Activated naive CD4-positive, alpha-beta T cell treated with anti-CD3 and anti-CD28 coated beads, Interleukin-2, amount 10 ng/mL, durations not matched to agents 7 days and 5 days (primary cell): ENCODE results near the gene SHMT2.

Source experiments
- CTCF ChIA-PET: fragments of 350-600 bp; sonication (Branson Sonifier 250); formaldehyde crosslinking; loops from one replicate; lab custom pipeline; 2021; ENCODE audit warnings: antibody characterized with exemption; lab: Charles Lee
- DNase-seq: peaks from one replicate; pipeline ENCODE4 v3.0.0-alpha.2; 2020
- H3K27ac Mint-ChIP-seq: one replicate; pipeline ENCODE4 v1.8.0; 2021; ENCODE audit warnings: mild to moderate bottlenecking, moderate library complexity, mixed read lengths
- H3K27me3 Mint-ChIP-seq: one replicate; pipeline ENCODE4 v1.8.0; 2021; ENCODE audit warnings: mild to moderate bottlenecking, mixed read lengths
- H3K36me3 Mint-ChIP-seq: one replicate; pipeline ENCODE4 v1.8.0; 2021; ENCODE audit warnings: mixed read lengths
- H3K4me1 Mint-ChIP-seq: one replicate; pipeline ENCODE4 v1.8.0; 2021; ENCODE audit warnings: mixed read lengths
- H3K4me3 Mint-ChIP-seq: one replicate; pipeline ENCODE4 v1.8.0; 2021; ENCODE audit warnings: mild to moderate bottlenecking, moderate library complexity, mixed read lengths
- H3K9me3 Mint-ChIP-seq: one replicate; pipeline ENCODE4 v1.8.0; 2021; ENCODE audit warnings: mixed read lengths

The SHMT2 gene

DNA sequence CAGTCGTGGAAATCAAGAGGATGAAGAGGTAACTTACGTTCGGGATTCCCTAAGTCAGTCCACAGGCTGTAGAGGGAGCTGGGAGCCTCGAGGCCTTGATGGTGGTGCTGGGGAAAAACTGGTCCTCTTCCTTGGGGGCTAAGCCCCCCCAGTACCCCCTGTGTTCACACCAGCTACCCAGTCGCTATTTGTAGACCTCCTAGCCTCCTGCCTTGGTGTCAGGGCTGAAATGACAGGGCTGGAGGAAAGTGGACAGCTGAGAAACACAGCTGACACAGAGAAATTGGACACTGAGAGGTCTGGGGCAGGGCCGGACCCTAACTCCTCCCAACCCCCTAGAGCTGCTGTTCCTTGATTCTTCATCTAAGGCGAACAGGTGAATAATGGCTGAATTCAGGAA, 21.4 kb downstream of the SHMT2 start, which contains the start of gene STAC3:
Gene STAC3, minus strand, starts transcription at position 232 of the 400 bp plus-strand sequence. CDS start 1,551 bp downstream, outside the sequence.
- CTCF ChIA-PET, result interaction anchor here (0.9 to 4.6 kb wide), 9 partner anchors 8 to 202 kb away, joined by 3 to 21 read pairs (median 4); no protein-coding TSS in a partner anchor
- Mint-ChIP-seq H3K9me3 (no peaks in the 10 kb centered on the region), H3K4me1 (peaks cover 10% of the 10 kb centered on the region), H3K4me3 (no peak within 1 kb of the TSS), H3K27ac (no peak within 1 kb of the TSS), H3K36me3 (peaks cover 7% of the 10 kb centered on the region), H3K27me3 (no peaks in the 10 kb centered on the region)
- DNase-seq, result no peak

DNA sequence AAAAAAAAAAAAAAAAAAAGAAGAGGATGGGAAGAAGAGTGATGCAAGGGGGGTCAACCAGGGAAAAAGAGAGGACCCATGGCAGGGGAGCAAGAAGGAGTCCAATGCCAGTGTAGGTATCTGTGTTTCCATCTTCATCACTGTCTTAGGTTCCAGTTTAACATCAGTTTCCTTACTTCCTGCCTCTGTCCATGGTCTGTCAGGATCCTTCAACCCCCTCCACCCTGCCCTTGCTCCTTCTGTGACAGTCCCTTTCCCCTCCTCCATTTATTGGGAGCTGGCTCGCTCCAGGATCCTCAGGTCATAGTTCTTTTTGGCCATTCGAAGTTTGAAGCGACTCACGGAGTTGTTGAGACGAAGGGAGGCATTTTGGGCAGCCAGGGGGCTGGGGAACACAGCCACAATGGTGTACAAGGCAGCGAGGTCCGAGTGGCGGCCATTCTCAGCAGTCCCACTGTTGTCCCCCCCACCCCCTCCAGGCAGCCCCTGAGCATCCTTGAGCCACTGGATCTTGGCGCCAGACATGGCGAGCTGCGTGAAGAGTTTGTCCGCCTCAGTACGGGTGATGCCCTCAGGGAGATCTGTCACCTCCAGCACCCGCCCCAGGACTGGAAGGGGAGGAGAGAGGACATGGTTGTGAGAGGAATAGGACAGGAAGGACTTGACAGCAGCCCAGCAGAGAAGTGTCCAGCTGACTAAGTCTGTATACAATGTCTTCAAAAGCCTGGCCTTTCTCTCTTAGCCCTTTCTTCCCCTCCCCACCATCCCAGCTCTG, 25.2 kb downstream of the SHMT2 start:
- no peaks in the 10 kb centered on the region for H3K4me1 Mint-ChIP-seq
- no peaks in the 10 kb centered on the region for H3K27me3 Mint-ChIP-seq
- no peak for DNase-seq
- no peak overlapping the region for H3K4me3 Mint-ChIP-seq
- CTCF ChIA-PET, result interaction anchor here (1.2 kb wide), 1 partner anchor 12 kb away, joined by 4 read pairs; no protein-coding TSS in a partner anchor
- H3K9me3 Mint-ChIP-seq, result no peaks in the 10 kb centered on the region
- no peak overlapping the region for H3K27ac Mint-ChIP-seq
- peaks cover 31% of the 10 kb centered on the region for H3K36me3 Mint-ChIP-seq

DNA sequence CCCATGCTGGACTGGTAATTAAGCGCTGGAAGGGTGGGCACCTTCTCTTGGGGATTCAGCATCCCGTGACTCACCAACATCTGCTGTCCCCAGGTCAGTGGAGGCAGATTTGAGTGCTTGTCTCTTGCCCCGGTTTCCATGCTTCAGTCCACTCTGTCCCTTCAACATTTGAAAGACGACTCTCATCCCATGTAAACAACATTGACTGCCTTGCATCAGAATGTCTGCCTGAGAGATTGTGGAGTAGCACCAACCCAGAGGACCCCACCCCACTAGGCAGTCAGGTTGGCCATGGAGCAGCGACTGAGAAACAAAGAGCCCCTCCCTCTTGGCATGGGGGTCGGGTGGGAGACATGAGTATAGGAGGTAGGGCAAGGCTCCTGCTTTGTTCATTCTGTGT, 26.4 kb downstream of the SHMT2 start:
- H3K27me3 Mint-ChIP-seq, result no peaks in the 10 kb centered on the region
- H3K4me1 Mint-ChIP-seq, result no peaks in the 10 kb centered on the region
- peaks cover 37% of the 10 kb centered on the region for H3K36me3 Mint-ChIP-seq
- DNase-seq, result no peak
- CTCF ChIA-PET, result interaction anchor here (0.6 kb wide), 1 partner anchor 33 kb away, joined by 4 read pairs; no protein-coding TSS in a partner anchor
- no peaks in the 10 kb centered on the region for H3K9me3 Mint-ChIP-seq
- H3K4me3 Mint-ChIP-seq, result no peak overlapping the region
- no peak overlapping the region for H3K27ac Mint-ChIP-seq

DNA sequence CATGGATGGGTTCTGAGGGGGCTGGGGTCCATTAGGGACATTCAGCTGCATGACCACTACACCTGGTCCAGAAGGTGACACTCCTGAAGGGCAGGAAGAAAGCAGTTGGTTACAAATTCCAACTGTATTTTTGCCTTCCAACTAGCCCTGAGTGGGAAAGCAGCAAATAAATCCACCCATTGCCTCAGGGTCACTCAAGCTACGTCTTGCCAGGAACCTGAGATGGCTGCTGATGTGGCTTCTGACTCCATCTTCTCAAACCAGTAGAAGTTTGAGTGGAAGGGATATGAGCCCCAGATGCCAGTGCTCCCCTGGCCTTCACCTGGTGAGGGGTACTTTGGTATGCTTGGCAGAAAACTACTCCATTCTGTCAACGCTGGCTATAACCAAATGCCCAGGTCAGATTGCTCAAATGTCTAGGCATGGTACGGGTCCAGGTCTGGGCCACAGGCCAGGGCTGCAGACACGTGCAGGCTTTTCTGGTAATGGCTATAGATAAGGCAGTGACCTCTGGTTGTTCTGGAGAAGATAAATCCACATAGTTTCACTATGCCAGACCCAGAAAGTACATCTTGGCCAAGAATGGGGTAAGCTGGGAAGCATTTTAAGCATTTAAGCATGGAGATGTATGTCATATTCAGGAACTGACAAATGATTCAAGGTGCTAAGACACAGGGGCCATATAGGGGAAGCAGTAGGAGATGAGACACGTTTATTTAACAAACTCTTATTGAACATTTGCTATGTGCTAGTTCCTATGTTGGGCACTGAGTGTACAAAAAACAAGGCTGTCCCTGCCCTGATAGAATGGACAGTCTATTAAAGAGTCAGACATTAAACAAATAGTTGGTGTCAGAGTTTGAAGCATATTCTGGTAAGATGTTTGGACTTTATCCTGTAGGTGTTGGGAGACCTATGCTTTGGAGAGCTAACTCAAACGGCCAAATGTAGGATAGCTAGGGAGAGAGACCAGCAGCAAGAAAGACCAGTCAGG, 29.8 kb downstream of the SHMT2 start:
- H3K4me3 Mint-ChIP-seq, result no peak overlapping the region
- no peaks in the 10 kb centered on the region for H3K9me3 Mint-ChIP-seq
- no peaks in the 10 kb centered on the region for H3K27me3 Mint-ChIP-seq
- CTCF ChIA-PET, result interaction anchor here (9.5 kb wide), 1 partner anchor 194 kb away, joined by 90 read pairs; the partner anchor contains the start of gene INHBE
- H3K36me3 Mint-ChIP-seq, result peaks cover 45% of the 10 kb centered on the region
- peaks cover 4% of the 10 kb centered on the region for H3K4me1 Mint-ChIP-seq
- H3K27ac Mint-ChIP-seq, result no peak overlapping the region
- no peak for DNase-seq

DNA sequence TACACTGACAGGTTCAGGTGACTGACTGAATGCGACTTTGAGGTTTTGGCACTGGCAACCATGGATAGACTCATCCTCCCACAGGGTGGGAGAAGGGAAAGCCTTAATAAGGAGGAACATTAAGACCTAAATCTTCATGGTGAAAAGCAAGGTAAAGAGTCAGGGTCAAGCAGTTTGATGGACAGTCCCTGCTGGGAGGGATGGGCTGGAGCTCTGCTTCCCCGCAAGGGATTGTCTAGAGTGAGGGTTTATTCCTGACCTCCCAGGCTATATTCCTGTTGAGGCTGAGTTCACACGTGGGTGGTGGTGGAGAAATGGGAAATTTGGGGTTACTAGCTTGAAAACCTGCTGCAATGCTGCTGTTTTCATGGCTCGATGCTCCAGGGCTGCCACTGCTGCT, 30.9 kb downstream of the SHMT2 start:
- H3K36me3 Mint-ChIP-seq, result peaks cover 51% of the 10 kb centered on the region
- H3K9me3 Mint-ChIP-seq, result no peaks in the 10 kb centered on the region
- CTCF ChIA-PET, result interaction anchor here (1.4 to 9.5 kb wide), 4 partner anchors 10 to 199 kb away, joined by 4 to 90 read pairs (median 6); partner anchors contain the start of genes GLI1, INHBE and STAC3

DNA sequence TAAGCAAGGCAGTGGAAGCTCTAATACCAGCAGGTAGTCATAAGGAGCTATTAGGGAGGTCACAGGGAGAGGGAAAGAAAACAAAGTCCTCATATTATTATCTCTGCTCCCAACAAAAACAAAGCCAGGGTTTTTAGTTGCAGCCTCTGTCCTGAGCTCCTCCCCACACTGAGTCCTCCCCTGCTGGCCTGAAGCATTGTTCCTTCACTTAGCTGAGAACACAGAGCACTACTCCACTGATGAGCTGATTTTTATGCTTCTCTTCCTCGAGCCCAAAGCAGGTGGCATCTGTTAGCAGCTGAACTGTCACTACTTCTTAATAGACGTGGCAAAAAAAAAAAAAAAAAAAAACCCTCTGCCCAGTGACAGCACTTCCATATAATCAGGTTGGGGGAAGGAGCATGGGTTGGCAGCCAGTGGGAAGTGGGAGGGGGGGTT, 31.9 kb downstream of the SHMT2 start:
- no peak overlapping the region for H3K4me3 Mint-ChIP-seq
- no peak overlapping the region for H3K27ac Mint-ChIP-seq
- H3K36me3 Mint-ChIP-seq, result peaks cover 43% of the 10 kb centered on the region
- peaks cover 4% of the 10 kb centered on the region for H3K4me1 Mint-ChIP-seq
- no peaks in the 10 kb centered on the region for H3K27me3 Mint-ChIP-seq
- no peaks in the 10 kb centered on the region for H3K9me3 Mint-ChIP-seq
- no peak for DNase-seq
- CTCF ChIA-PET, result interaction anchor here (0.8 to 9.5 kb wide), 10 partner anchors 11 to 198 kb away, joined by 3 to 90 read pairs (median 4); partner anchors contain the start of genes GLI1, INHBE and STAC3

More for the DNA sequence above, 30.9 kb downstream of the SHMT2 start:
- DNase-seq, result no peak
- H3K4me3 Mint-ChIP-seq, result no peak overlapping the region
- H3K27me3 Mint-ChIP-seq, result no peaks in the 10 kb centered on the region
- H3K4me1 Mint-ChIP-seq, result peaks cover 4% of the 10 kb centered on the region
- H3K27ac Mint-ChIP-seq, result no peak overlapping the region

DNA sequence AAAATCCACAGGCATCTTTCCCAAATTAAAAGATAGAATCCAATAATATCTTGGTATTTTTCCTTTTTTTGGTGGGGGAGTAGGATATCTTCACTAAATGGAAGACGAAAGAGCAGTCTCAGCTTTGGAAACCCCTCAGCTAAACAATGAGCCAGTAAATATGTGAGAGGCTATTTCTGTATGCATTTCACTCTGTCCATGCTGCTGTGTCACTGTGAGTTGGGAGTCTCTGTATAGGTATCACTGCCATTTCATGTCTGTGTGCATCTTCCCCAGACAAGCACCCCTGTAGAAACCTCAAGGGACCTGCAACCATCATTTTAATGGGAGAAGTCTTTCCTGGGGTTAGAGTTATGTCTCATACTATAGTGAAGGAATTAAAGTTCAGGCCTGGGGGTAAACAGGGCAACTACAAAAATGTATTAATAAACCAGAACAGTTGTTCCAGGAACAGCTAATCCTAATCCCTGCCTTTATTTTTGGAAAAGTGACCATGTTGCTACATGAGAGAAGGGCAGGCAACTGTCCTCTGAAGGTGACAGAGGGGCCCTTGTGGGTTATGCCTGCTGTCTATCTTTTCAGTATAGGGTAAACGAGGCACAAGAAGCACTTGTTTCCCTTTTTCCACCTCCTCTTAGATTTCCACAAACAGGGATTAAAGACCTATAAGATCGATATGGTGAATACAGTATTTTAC, 32.8 kb downstream of the SHMT2 start:
- CTCF ChIA-PET, result interaction anchor here (0.9 to 9.5 kb wide), 8 partner anchors 12 to 201 kb away, joined by 3 to 90 read pairs (median 4); partner anchors contain the start of genes INHBE and STAC3
- DNase-seq, result no peak
- no peak overlapping the region for H3K4me3 Mint-ChIP-seq
- no peaks in the 10 kb centered on the region for H3K27me3 Mint-ChIP-seq
- peaks cover 4% of the 10 kb centered on the region for H3K4me1 Mint-ChIP-seq
- H3K9me3 Mint-ChIP-seq, result no peaks in the 10 kb centered on the region
- H3K36me3 Mint-ChIP-seq, result peaks cover 40% of the 10 kb centered on the region
- no peak overlapping the region for H3K27ac Mint-ChIP-seq

DNA sequence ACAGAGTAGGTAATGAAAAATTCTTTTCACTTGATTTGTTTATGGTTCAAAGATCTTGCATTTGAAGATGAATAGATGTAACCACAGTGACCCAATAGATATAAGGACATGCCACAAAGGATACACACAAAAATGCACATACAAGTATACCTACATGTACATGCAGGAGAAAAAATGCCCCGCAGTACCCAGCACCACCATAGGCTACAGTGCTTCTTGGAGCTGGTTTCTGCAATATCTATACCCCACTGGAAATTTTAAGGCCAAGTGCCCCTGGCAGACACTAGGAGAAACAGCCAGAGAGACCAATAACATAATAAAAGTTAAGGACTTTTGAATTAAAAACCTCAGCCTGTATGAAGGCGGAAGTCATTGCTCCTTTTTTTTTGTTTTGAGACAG, 33.6 kb downstream of the SHMT2 start:
- H3K27ac Mint-ChIP-seq, result no peak overlapping the region
- H3K36me3 Mint-ChIP-seq, result peaks cover 38% of the 10 kb centered on the region
- no peak for DNase-seq
- H3K4me3 Mint-ChIP-seq, result no peak overlapping the region
- H3K4me1 Mint-ChIP-seq, result peaks cover 4% of the 10 kb centered on the region
- CTCF ChIA-PET, result interaction anchor here (0.7 to 9.5 kb wide), 6 partner anchors 15 to 200 kb away, joined by 3 to 90 read pairs (median 5); partner anchors contain the start of gene INHBE
- no peaks in the 10 kb centered on the region for H3K9me3 Mint-ChIP-seq
- H3K27me3 Mint-ChIP-seq, result no peaks in the 10 kb centered on the region

DNA sequence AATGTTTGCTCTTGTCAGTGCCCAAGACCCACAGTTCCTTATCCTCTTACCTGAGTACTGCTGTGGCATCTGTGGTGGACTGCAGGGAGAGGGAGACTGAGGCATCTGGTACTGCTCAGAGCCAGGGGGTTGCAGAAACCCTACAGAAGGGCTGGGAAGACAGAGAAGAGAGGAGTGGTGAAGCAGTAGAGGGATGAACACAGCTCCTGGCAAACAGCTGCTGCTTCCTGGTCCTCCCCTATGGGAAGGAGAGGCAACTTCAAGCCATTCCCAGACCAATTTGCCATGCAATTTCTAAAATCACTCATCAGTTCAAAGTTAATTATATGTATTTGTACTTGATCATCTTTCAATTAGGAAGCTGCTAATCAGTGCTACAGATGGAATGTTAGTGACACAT, 37.2 kb downstream of the SHMT2 start:
- CTCF ChIA-PET, result interaction anchor here (0.7 to 9.5 kb wide), 4 partner anchors 22 to 192 kb away, joined by 3 to 90 read pairs (median 4); partner anchors contain the start of gene INHBE
- peaks cover 43% of the 10 kb centered on the region for H3K36me3 Mint-ChIP-seq
- H3K27ac Mint-ChIP-seq, result no peak overlapping the region

DNA sequence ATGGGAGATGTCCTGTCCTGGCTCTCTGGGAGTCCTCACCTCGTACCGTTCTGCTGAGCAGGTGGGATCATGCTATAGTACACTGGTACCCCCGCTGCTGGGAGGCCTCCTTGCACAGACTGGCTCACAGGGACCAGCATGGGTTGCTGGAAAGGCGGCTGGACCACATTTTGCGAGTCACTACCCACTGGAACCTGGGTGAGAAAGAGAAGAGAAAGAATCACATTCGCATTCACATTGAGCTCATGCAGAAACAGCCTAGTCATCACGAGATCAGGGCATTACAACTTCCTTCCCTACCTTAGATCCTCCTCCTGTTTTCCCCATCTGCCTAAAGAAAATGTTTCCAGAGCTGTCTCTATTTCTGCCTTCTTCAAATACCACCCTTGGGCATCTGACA, 38.8 kb downstream of the SHMT2 start:
- Mint-ChIP-seq H3K4me3 (no peak overlapping the region), H3K36me3 (peaks cover 47% of the 10 kb centered on the region), H3K9me3 (no peaks in the 10 kb centered on the region), H3K27me3 (no peaks in the 10 kb centered on the region), H3K27ac (no peak overlapping the region), H3K4me1 (peaks cover 4% of the 10 kb centered on the region)
- CTCF ChIA-PET, result interaction anchor here (9.5 kb wide), 1 partner anchor 185 kb away, joined by 90 read pairs; the partner anchor contains the start of gene INHBE
- DNase-seq, result no peak

More for the DNA sequence above, 37.2 kb downstream of the SHMT2 start:
- no peaks in the 10 kb centered on the region for H3K9me3 Mint-ChIP-seq
- H3K27me3 Mint-ChIP-seq, result no peaks in the 10 kb centered on the region
- H3K4me1 Mint-ChIP-seq, result peaks cover 4% of the 10 kb centered on the region
- no peak overlapping the region for H3K4me3 Mint-ChIP-seq
- no peak for DNase-seq

DNA sequence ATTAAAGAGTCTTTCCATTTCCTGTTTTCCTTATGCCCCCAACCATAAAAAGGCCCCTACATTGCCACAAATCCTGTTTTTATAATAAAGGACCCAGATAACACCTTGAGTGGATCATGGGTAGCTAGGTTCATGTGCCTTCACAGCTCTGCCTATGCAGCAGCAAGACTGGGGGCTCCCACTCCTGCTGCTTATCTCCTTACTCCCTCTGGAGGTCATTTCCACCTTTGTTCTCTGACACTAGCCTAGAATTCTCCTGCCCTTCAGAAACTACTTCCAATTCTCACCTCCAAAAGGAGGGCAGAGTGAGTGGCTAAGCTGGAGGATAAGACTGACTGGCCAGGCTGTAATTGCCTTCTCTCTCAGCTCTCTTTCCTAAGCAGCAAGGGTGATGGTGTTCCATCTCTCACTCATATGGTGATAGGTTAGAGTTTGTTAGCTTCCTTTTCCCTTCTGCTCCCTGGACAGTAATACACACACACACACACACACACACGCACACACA, 41.5 kb downstream of the SHMT2 start:
- no peak overlapping the region for H3K4me3 Mint-ChIP-seq
- no peaks in the 10 kb centered on the region for H3K27me3 Mint-ChIP-seq
- no peaks in the 10 kb centered on the region for H3K9me3 Mint-ChIP-seq
- no peaks in the 10 kb centered on the region for H3K4me1 Mint-ChIP-seq
- H3K36me3 Mint-ChIP-seq, result peaks cover 50% of the 10 kb centered on the region
- CTCF ChIA-PET, result interaction anchor here (0.7 to 1.6 kb wide), 4 partner anchors 159 to 185 kb away, joined by 3 to 4 read pairs (median 4); partner anchors contain the start of gene INHBE
- no peak overlapping the region for H3K27ac Mint-ChIP-seq
- DNase-seq, result no peak

DNA sequence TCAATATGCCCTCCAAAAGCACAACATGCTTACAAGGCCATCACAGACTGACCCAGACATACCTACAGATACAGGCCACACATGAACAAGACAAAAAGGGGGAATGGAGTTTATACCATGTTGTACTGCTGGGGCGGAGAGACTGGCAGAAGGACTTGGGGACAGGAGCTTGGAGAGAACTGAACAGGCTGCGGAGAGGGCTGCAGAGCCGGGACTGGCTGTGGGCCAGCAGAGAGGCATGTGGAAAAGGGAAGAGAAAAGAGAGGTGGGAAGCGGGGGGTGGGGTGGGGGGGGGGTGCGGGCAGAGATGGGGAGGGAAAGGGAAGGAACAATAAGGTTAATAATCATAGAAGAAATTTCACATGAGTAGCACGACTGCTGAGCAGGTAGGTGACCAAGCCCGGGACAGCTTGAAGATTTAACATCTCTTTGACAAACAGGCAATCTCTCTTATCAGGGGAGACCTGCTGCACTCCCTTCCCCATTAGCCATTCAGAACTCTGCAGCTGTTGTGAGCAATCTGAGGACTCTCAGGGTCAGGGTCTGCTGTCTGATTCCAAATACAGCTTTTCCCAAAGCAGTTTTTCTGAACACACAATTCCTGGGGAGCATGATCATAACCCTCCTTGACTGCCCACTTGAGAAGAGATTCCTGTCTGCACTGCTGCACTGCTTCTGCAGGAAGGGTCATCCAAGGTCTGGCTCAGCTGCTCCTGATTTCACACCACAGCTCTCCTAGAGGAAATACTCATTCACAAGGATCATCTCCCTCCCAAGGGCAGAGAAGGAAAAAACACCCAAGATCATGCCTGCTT, 43.0 kb downstream of the SHMT2 start:
- Mint-ChIP-seq H3K36me3 (peaks cover 57% of the 10 kb centered on the region), H3K27ac (no peak overlapping the region), H3K4me3 (no peak overlapping the region), H3K9me3 (no peaks in the 10 kb centered on the region), H3K4me1 (no peaks in the 10 kb centered on the region), H3K27me3 (no peaks in the 10 kb centered on the region)
- CTCF ChIA-PET, result interaction anchor here (1.2 to 2.5 kb wide), 4 partner anchors 30 to 186 kb away, joined by 3 to 6 read pairs (median 4); partner anchors contain the start of gene GLI1
- no peak for DNase-seq
